ENCODE results near the gene HRH4. TPM values are rescaled to one million over a fixed set of nuclear protein-coding genes. Genes with fewer than 3 reads are reported as not detected.

HRH4 gene
- polyA plus RNA-seq, 1 of the 3 experiments (the other 2 are of a cell fraction) = not detected

DNA sequence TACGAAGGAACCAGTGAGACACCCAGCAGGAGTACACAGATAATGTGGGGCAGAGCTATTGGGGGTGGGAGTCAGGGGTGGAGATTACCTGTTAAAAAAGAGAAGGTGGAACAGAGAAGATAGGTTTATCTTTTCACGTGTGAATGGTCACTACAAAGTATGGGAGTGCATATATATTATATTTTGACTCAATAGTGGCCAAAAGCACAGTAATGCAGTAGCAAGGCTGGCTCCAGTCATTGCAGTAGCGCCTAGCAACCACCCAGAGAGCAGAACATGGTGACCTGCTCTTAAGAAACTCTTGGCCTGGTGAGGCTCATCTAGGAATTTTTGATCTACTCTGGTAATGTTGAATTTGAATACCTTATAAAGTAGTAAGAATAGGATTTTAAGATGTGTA lies 33.0 kb upstream of the HRH4 start:
- peak; percentile 48 for DNase-seq
- Histone ChIP-seq H3K79me2 (ENCODE audit: insufficient read depth) (peaks cover 5% of the 10 kb centered on the region; the same call in 1 of the 2 replicates), H3F3A (replicated peaks; ENCODE audit: insufficient read depth) (no peaks in the 10 kb centered on the region), H3K9me3 (no peaks in the 10 kb centered on the region), H4K20me1 (ENCODE audit: insufficient read depth) (no peaks in the 10 kb centered on the region), H3K36me3 (replicated peaks in 1 of 2; ENCODE audit: control insufficient read depth in 1 of 2, insufficient read depth in 2 of 2, low read length in 1 of 2) (peaks cover 14 to 18% of the 10 kb centered on the region in 2 experiments), H2AFZ (ENCODE audit: low read depth) (peak overlapping the region; percentile 96), H3K4me1 (ENCODE audit: control insufficient read depth in 1 of 2, insufficient read depth in 2 of 2, low read depth in 1 of 2, low read length in 1 of 2) (peaks cover 0 to 7% of the 10 kb centered on the region in 2 experiments; a peak in 2 of 4 replicates), H3K9me2 (no peaks in the 10 kb centered on the region), H3K27me3 (ENCODE audit: insufficient read depth) (no peaks in the 10 kb centered on the region), H3K4me2 (peak overlapping the region; percentile 85), H3K4me3 (ENCODE audit: low read depth in 2 of 2, low read length in 1 of 2) (peak overlapping the region; percentile 68 to 88), H3K9ac (peak overlapping the region; percentile 81; the same call in 1 of the 2 replicates), H3K27ac (ENCODE audit: low read depth in 2 of 2, low read length in 1 of 2) (peak overlapping the region in 1 of 2 experiments; percentile 92; a peak in 2 of 4 replicates)
- ChIA-PET POLR2A (interaction anchor here (0.7 to 1.9 kb wide), 6 partner anchors 10 to 69 kb away, joined by 3 to 11 read pairs (median 4); partner anchors contain the start of gene OSBPL1A), CTCF (no interaction called here)
- WGBS (ENCODE audit: low lambda C conversion rate) = 26% methylated on average over 3 of the region's 3 CpGs
- TF ChIP-seq MXI1 (IDR thresholded peaks at IDR 0.05; ENCODE audit: low read depth, low read length) (no peak), NFIC (IDR thresholded peaks at IDR 0.05; ENCODE audit: borderline replicate concordance) (no peak), MEF2A (IDR thresholded peaks at IDR 0.05; ENCODE audit: borderline replicate concordance, low read depth) (no peak), JUND (IDR thresholded peaks at IDR 0.05) (no peak), FOXJ3 (CRISPR knock-in tag; IDR thresholded peaks at IDR 0.05) (no peak), EP300 (IDR thresholded peaks at IDR 0.05; ENCODE audit: borderline replicate concordance in 1 of 2, low read depth in 1 of 2, low read length in 1 of 2) (no peak), RXRA (IDR thresholded peaks at IDR 0.05; ENCODE audit: borderline replicate concordance, low read depth) (no peak), SIN3A (IDR thresholded peaks at IDR 0.05; ENCODE audit: borderline replicate concordance, low read depth, low read length) (no peak), TCF12 (IDR thresholded peaks at IDR 0.05) (no peak), RFX5 (IDR thresholded peaks at IDR 0.05; ENCODE audit: low read length) (no peak), ELF1 (IDR thresholded peaks at IDR 0.05) (no peak), NRF1 (IDR thresholded peaks at IDR 0.05; ENCODE audit: low read depth, low read length) (no peak), TEAD4 (IDR thresholded peaks at IDR 0.05; ENCODE audit: borderline replicate concordance, insufficient read depth) (no peak), RCOR1 (IDR thresholded peaks at IDR 0.05; ENCODE audit: low read length) (no peak), USF1 (IDR thresholded peaks at IDR 0.05; ENCODE audit: borderline replicate concordance, low read depth) (no peak), MAX (IDR thresholded peaks at IDR 0.05; ENCODE audit: low read depth) (no peak)
- TF ChIP-seq, protein P1, sequence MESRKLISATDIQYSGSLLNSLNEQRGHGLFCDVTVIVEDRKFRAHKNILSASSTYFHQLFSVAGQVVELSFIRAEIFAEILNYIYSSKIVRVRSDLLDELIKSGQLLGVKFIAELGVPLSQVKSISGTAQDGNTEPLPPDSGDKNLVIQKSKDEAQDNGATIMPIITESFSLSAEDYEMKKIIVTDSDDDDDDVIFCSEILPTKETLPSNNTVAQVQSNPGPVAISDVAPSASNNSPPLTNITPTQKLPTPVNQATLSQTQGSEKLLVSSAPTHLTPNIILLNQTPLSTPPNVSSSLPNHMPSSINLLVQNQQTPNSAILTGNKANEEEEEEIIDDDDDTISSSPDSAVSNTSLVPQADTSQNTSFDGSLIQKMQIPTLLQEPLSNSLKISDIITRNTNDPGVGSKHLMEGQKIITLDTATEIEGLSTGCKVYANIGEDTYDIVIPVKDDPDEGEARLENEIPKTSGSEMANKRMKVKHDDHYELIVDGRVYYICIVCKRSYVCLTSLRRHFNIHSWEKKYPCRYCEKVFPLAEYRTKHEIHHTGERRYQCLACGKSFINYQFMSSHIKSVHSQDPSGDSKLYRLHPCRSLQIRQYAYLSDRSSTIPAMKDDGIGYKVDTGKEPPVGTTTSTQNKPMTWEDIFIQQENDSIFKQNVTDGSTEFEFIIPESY (IDR thresholded peaks at IDR 0.05; ENCODE audit: borderline replicate concordance, low read depth) = no peak
- TF ChIP-seq, protein P2, sequence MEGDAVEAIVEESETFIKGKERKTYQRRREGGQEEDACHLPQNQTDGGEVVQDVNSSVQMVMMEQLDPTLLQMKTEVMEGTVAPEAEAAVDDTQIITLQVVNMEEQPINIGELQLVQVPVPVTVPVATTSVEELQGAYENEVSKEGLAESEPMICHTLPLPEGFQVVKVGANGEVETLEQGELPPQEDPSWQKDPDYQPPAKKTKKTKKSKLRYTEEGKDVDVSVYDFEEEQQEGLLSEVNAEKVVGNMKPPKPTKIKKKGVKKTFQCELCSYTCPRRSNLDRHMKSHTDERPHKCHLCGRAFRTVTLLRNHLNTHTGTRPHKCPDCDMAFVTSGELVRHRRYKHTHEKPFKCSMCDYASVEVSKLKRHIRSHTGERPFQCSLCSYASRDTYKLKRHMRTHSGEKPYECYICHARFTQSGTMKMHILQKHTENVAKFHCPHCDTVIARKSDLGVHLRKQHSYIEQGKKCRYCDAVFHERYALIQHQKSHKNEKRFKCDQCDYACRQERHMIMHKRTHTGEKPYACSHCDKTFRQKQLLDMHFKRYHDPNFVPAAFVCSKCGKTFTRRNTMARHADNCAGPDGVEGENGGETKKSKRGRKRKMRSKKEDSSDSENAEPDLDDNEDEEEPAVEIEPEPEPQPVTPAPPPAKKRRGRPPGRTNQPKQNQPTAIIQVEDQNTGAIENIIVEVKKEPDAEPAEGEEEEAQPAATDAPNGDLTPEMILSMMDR (IDR thresholded peaks at IDR 0.05) = no peak
